HepG2 (cell line): Measurements from ENCODE around the gene COG8. TPM values are rescaled to one million over a fixed set of nuclear protein-coding genes. Genes with fewer than 3 reads are reported as not detected.
A peak's percentile ranks its signal among the peaks of the same experiment; 100 is the strongest.

Experiments
- HOXD1 ChIP-seq: sonication (generic); formaldehyde crosslinking; IDR thresholded peaks from 2 replicates; pipeline ENCODE4 v1.5.0; 2020; ENCODE audit warnings: missing genetic modification reagents
- IKZF5 ChIP-seq: IDR thresholded peaks from 2 replicates; pipeline ENCODE4 v1.6.1; 2018; ENCODE audit warnings: missing genetic modification reagents, mild to moderate bottlenecking, missing compliant biosample characterization
- KIAA2018 ChIP-seq: sonication (generic); formaldehyde crosslinking; IDR thresholded peaks from 2 replicates; pipeline ENCODE4 v1.5.0; 2020; ENCODE audit warnings: mild to moderate bottlenecking, missing genetic modification reagents, borderline replicate concordance
- KLF16 ChIP-seq, 2 experiments: sonication (generic) in 1 of 2; formaldehyde crosslinking in 1 of 2; IDR thresholded peaks; 2 replicates each; pipeline versions ENCODE4 v1.6.1 to v1.8.0; 2016 to 2023; ENCODE audit warnings: missing genetic modification reagents in 2 of 2, missing compliant biosample characterization in 1 of 2
- NFYB ChIP-seq: sonication (generic); formaldehyde crosslinking; IDR thresholded peaks from 2 replicates; pipeline ENCODE4 v1.4.0; 2020; ENCODE audit warnings: missing genetic modification reagents
- POLR2AphosphoS2 ChIP-seq: IDR thresholded peaks from 2 replicates; pipeline ENCODE4 v1.6.1; 2011; ENCODE audit warnings: low read depth, low read length, improper control_type of control experiment
- RBAK ChIP-seq: sonication (generic); formaldehyde crosslinking; IDR thresholded peaks from 2 replicates; pipeline ENCODE4 v1.5.1; 2020; ENCODE audit warnings: mild to moderate bottlenecking, missing genetic modification reagents
- STAT6 ChIP-seq: sonication (generic); formaldehyde crosslinking; IDR thresholded peaks from 2 replicates; pipeline ENCODE4 v1.4.0; 2020; ENCODE audit warnings: missing genetic modification reagents, mild to moderate bottlenecking, borderline replicate concordance
- TBX3 ChIP-seq: fragments of 450-650 bp; IDR thresholded peaks from 2 replicates; pipeline ENCODE4 v1.6.1; 2017; ENCODE audit warnings: antibody characterized with exemption, mild to moderate bottlenecking, inconsistent platforms, borderline replicate concordance
- U2AF2 ChIP-seq: fragments of 200-400 bp; formaldehyde crosslinking; IDR thresholded peaks from 2 replicates; pipeline ENCODE4 v1.6.1; 2017; ENCODE audit warnings: low read depth, mild to moderate bottlenecking, low read length
- ZFYVE20 ChIP-seq: sonication (generic); formaldehyde crosslinking; IDR thresholded peaks from 2 replicates; pipeline ENCODE4 v1.8.0; 2023; ENCODE audit warnings: low read depth, mild to moderate bottlenecking, moderate library complexity, missing genetic modification reagents, borderline replicate concordance
- ZXDC ChIP-seq: sonication (generic); formaldehyde crosslinking; IDR thresholded peaks from 2 replicates; pipeline ENCODE4 v1.5.0; 2020; ENCODE audit warnings: mild to moderate bottlenecking, missing genetic modification reagents
- polyA plus RNA-seq, 8 experiments: library from polyadenylated mRNA; depleted of rRNA in 3 of 8; stranded (reverse) in 7 of 8; unstranded in 1 of 8; fragments of >200 nt; fragmentation: Illumina TruSeq in 4 of 8; extraction: Trizol in 4 of 8; gene quantifications; 2 replicates each; pipeline versions ENCODE4 v1.2.1 to v1.2.3, GENCODE V29; 2011 to 2016; ENCODE audit warnings: low read depth in 4 of 8, missing spikeins in 1 of 8, mixed read lengths in 1 of 8; ENCODE audit not compliant: insufficient read depth in 1 of 8
- total RNA-seq, 5 experiments: library from RNA; depleted of rRNA; stranded (reverse); fragments of >200 nt; fragmentation: Illumina TruSeq; extraction: Trizol; gene quantifications; 2 replicates each; pipeline ENCODE4 v1.2.3, GENCODE V29; 2016; ENCODE audit warnings: low read depth in 1 of 5

The COG8 gene
- total and polyA plus RNA-seq, 2 of the 13 experiments (the other 11 are each of a cell fraction or from before 2014, with no cell fraction given), result 45.5 to 52.1 TPM

- TF ChIP-seq KIAA2018 (CRISPR knock-in tag) (peak; percentile 92; the same call in 1 of the 2 replicates), HOXD1 (CRISPR knock-in tag) (peak; percentile 92), TBX3 (no peak), KLF16 (CRISPR knock-in tag; IDR thresholded peaks at IDR 0.05) (peak in 1 of 2 experiments; percentile 96; a peak in 2 of 4 replicates), RBAK (CRISPR knock-in tag) (no peak; the same call in 1 of the 2 replicates), POLR2AphosphoS2 (no peak), NFYB (CRISPR knock-in tag) (peak; percentile 53), STAT6 (CRISPR knock-in tag) (peak; percentile 77; the same call in 1 of the 2 replicates), IKZF5 (CRISPR knock-in tag) (peak; percentile 95), ZFYVE20 (CRISPR knock-in tag) (no peak), ZXDC (no peak; the same call in 1 of the 2 replicates), U2AF2 (0 out of 2 replicates have a peak, but pooled peaks have one; percentile 5)
Measured at GRCh38 chr16:69330286-69331109, 8.9 kb downstream of the COG8 start, which contains the start of gene PDF (continued).
